Transverse colon (tissue), 4 donors: ENCODE measurements around the gene FAM20C. TPM values are rescaled to one million over a fixed set of nuclear protein-coding genes. Genes with fewer than 3 reads are reported as not detected.

ENCODE experiments used
- DNase-seq: peaks from one replicate; pipeline ENCODE4 v3.0.0-alpha.2; 2019
- H3K27ac ChIP-seq, 4 donors: fragments of 200-600 bp; sonication (generic); 2 replicates each; pipeline ENCODE4 v1.5.1; 2016 to 2018; ENCODE audit warnings: inconsistent platforms in 4 of 4
- H3K27me3 ChIP-seq: fragments of 200-600 bp; sonication (generic); 2 replicates; pipeline ENCODE4 v1.5.1; 2017; ENCODE audit warnings: inconsistent platforms
- H3K36me3 ChIP-seq, 4 donors: fragments of 200-600 bp; sonication (generic); 2 replicates each; pipeline ENCODE4 v1.5.1; 2017 to 2019; ENCODE audit warnings: inconsistent platforms in 4 of 4
- H3K4me1 ChIP-seq, 4 donors: fragments of 200-600 bp; sonication (generic); 2 replicates each; pipeline ENCODE4 v1.5.1; 2017 to 2020; ENCODE audit warnings: inconsistent platforms in 4 of 4
- H3K4me3 ChIP-seq, 4 donors: fragments of 200-600 bp; sonication (generic); 1 replicate in 1 of 4; 2 replicates in 3 of 4; pipeline versions ENCODE4 v1.5.1 to v1.6.1; 2017 to 2019; ENCODE audit warnings: inconsistent platforms in 4 of 4
- H3K9me3 ChIP-seq, 2 donors: fragments of 200-600 bp; sonication (generic); 2 replicates each; pipeline ENCODE4 v1.5.1; 2017 to 2019; ENCODE audit warnings: inconsistent platforms in 2 of 2
- CTCF ChIP-seq, 5 experiments: fragments of 200-600 bp in 3 of 5; fragments of 450-650 bp in 2 of 5; sonication (generic) in 3 of 5; IDR thresholded peaks; 1 replicate in 2 of 5; 2 replicates in 3 of 5; pipeline ENCODE4 v1.5.1; 2016 to 2017; ENCODE audit warnings: antibody characterized with exemption in 5 of 5, inconsistent platforms in 3 of 5, mild to moderate bottlenecking in 2 of 5, moderate library complexity in 1 of 5
- EP300 ChIP-seq: sonication (generic); formaldehyde crosslinking; IDR thresholded peaks from one replicate; pipeline ENCODE4 v1.6.1; 2017; ENCODE audit warnings: antibody characterized with exemption, low read depth
- POLR2A ChIP-seq: fragments of 450-650 bp; IDR thresholded peaks from one replicate; pipeline ENCODE4 v1.6.1; 2016; ENCODE audit warnings: antibody characterized with exemption, mild to moderate bottlenecking, moderate library complexity
- POLR2AphosphoS5 ChIP-seq, 3 donors: sonication (generic); formaldehyde crosslinking; IDR thresholded peaks; one replicate each; pipeline ENCODE4 v1.6.1; 2016; ENCODE audit warnings: antibody characterized with exemption in 3 of 3
- WGBS, 2 donors: methylation state at CpG; one replicate each; pipeline ENCODE4 v1.1.5; 2018; ENCODE audit warnings: low coverage in 1 of 2; 5-methylcytosine and 5-hydroxymethylcytosine counted together
- in situ Hi-C, 4 donors: fragments of 200-750 bp; cut with MboI; loops; one replicate each; pipeline versions ENCODE4 v1.15.0 to v1.15.1; 2017; ENCODE audit warnings: low sequenced_read_pairs in 3 of 4, low pct_ligation_motif_present in 1 of 4, low pct_unique_long_range_greater_than_20kb in 1 of 4
- intact Hi-C: fragments of 100-400 bp; cut with DNase I; formaldehyde crosslinking; loops from one replicate; pipeline ENCODE4 v1.15.1; 2023; ENCODE audit warnings: low total_unique reads
- total RNA-seq, 4 donors: library from RNA; depleted of rRNA; stranded (reverse); fragments of >200 nt; gene quantifications; one replicate each; pipeline ENCODE4 v1.1.0, GENCODE V29; 2016

The FAM20C gene
- total RNA-seq, 4 donors from 2014 or later = 10.5 to 62.3 (median 23.5) TPM

GRCh38 chr7:170551-171363, 21.6 kb upstream of the FAM20C start:
- TF ChIP-seq EP300 (no peak), POLR2A (no peak), CTCF (IDR thresholded peaks at IDR 0.05) (no peak), POLR2AphosphoS5 (IDR thresholded peaks at IDR 0.05) (no peak)
- Histone ChIP-seq H3K4me3 (no peak overlapping the region), H3K4me1 (peaks cover 0 to 9% (median under 1%) of the 10 kb centered on the region in 4 donors), H3K36me3 (no peaks in the 10 kb centered on the region), H3K9me3 (no peaks in the 10 kb centered on the region), H3K27ac (no peak overlapping the region), H3K27me3 (peaks cover 5% of the 10 kb centered on the region)
- in situ Hi-C loops = no loop called here
- intact Hi-C loops = no loop called here
- DNase-seq = no peak
- WGBS, 2 donors = 91 to 97% methylated on average over 5 to 25 of the region's 31 CpGs

GRCh38 chr7:171364-171904, 20.9 kb upstream of the FAM20C start:
- DNase-seq = no peak
- no peaks in the 10 kb centered on the region for H3K36me3 ChIP-seq
- H3K27me3 ChIP-seq = peaks cover 5% of the 10 kb centered on the region
- intact Hi-C loops (no loop called here), in situ Hi-C loops (no loop called here)
- WGBS, 2 donors = 80 to 84% methylated on average over 1 to 15 of the region's 27 CpGs
- no peak for TF ChIP-seq POLR2AphosphoS5 (IDR thresholded peaks at IDR 0.05)
- no peak for TF ChIP-seq EP300
- TF ChIP-seq POLR2A = no peak
- no peak for TF ChIP-seq CTCF (IDR thresholded peaks at IDR 0.05)
- no peaks in the 10 kb centered on the region for H3K9me3 ChIP-seq
- no peak overlapping the region for H3K27ac ChIP-seq
- H3K4me1 ChIP-seq = peaks cover 0 to 4% (median 0%) of the 10 kb centered on the region in 4 donors
- no peak overlapping the region for H3K4me3 ChIP-seq

- no peak for TF ChIP-seq CTCF (IDR thresholded peaks at IDR 0.05)
- TF ChIP-seq POLR2AphosphoS5 (IDR thresholded peaks at IDR 0.05) = no peak
- TF ChIP-seq POLR2A = no peak
- no peak for TF ChIP-seq EP300
These were observed 20.4 kb upstream of the FAM20C start for GRCh38 chr7:171912-172515.

GRCh38 chr7:173209-173918, 19.0 kb upstream of the FAM20C start:
- in situ Hi-C loops (no loop called here), intact Hi-C loops (no loop called here)
- DNase-seq = no peak
- peaks cover 3% of the 10 kb centered on the region for H3K27me3 ChIP-seq
- TF ChIP-seq POLR2AphosphoS5 (IDR thresholded peaks at IDR 0.05) (no peak), CTCF (IDR thresholded peaks at IDR 0.05) (no peak), POLR2A (no peak), EP300 (no peak)
- no peaks in the 10 kb centered on the region for H3K9me3 ChIP-seq
- 88 to 98% methylated on average over 10 to 28 of the region's 29 CpGs for WGBS, 2 donors
- H3K4me1 ChIP-seq = no peaks in the 10 kb centered on the region
- H3K36me3 ChIP-seq = no peaks in the 10 kb centered on the region
- no peak overlapping the region for H3K27ac ChIP-seq
- H3K4me3 ChIP-seq = no peak overlapping the region

More at GRCh38 chr7:171912-172515, 20.4 kb upstream of the FAM20C start:
- intact Hi-C loops (no loop called here), in situ Hi-C loops (no loop called here)
- H3K27me3 ChIP-seq = peaks cover 3% of the 10 kb centered on the region
- H3K27ac ChIP-seq = no peak overlapping the region
- H3K36me3 ChIP-seq = no peaks in the 10 kb centered on the region
- DNase-seq = no peak
- H3K9me3 ChIP-seq = no peaks in the 10 kb centered on the region
- 80 to 94% methylated on average over 6 to 16 of the region's 16 CpGs for WGBS, 2 donors
- no peak overlapping the region for H3K4me3 ChIP-seq
- no peaks in the 10 kb centered on the region for H3K4me1 ChIP-seq
